Endothelial cell of umbilical vein (primary cell): ENCODE measurements around the gene JAM2. TPM values are rescaled to one million over a fixed set of nuclear protein-coding genes. Genes with fewer than 3 reads are reported as not detected.

Experiments used
- BruUV-seq: library from RNA; stranded (reverse); fragments of 400-500 nt; replicated peaks from 2 replicates; lab custom pipeline; 2021; lab: Mats Ljungman, UMichigan
- CTCF ChIA-PET: fragments of 300-600, 350-600 bp; sonication (Branson Sonifier 250); formaldehyde crosslinking; loops from one replicate; lab custom pipeline; 2021; ENCODE audit warnings: antibody characterized with exemption, inconsistent platforms; lab: Charles Lee
- POLR2A ChIA-PET: fragments of 300-600, 350-600 bp; sonication (Branson Sonifier 250); formaldehyde crosslinking; loops from one replicate; lab custom pipeline; 2021; ENCODE audit warnings: antibody characterized with exemption, inconsistent platforms; lab: Charles Lee
- DNase-seq: peaks from one replicate; pipeline ENCODE4 v3.0.0-alpha.2; 2011; ENCODE audit warnings: low read depth, low spot score
- FAIRE-seq: peaks from 2 replicates; lab custom pipeline; 2011; peaks lifted over from hg19 to GRCh38; lab: Jason Lieb, UNC
- H2AFZ ChIP-seq: 2 replicates; pipeline ENCODE4 v1.6.0; 2012; ENCODE audit warnings: low read depth, low read length, control low read depth, inconsistent platforms
- H3K27ac ChIP-seq: 2 replicates; pipeline ENCODE4 v1.5.1; 2011; ENCODE audit warnings: low read depth, mild to moderate bottlenecking, control low read depth, low read length, moderate library complexity; ENCODE audit not compliant: insufficient read depth
- H3K27me3 ChIP-seq, 2 experiments: 2 replicates each; pipeline versions ENCODE4 v1.6.0 to v1.6.1; 2011; ENCODE audit warnings: low read length in 2 of 2, mixed read lengths in 1 of 2; ENCODE audit not compliant: control insufficient read depth in 2 of 2, insufficient read depth in 2 of 2
- H3K36me3 ChIP-seq, 2 experiments: 2 replicates in 1 of 2; 3 replicates in 1 of 2; pipeline ENCODE4 v1.5.1; 2011; ENCODE audit warnings: low read length in 2 of 2, mild to moderate bottlenecking in 1 of 2, moderate library complexity in 1 of 2; ENCODE audit not compliant: control insufficient read depth in 2 of 2, insufficient read depth in 2 of 2; ENCODE audit errors: extremely low read depth in 1 of 2
- H3K4me1 ChIP-seq: 3 replicates; pipeline ENCODE4 v1.5.1; 2011; ENCODE audit warnings: mild to moderate bottlenecking, low read length; ENCODE audit not compliant: control insufficient read depth, insufficient read depth; ENCODE audit errors: extremely low read depth
- H3K4me2 ChIP-seq: 2 replicates; pipeline ENCODE4 v1.6.1; 2011; ENCODE audit warnings: low read length, control low read depth, mixed read lengths; ENCODE audit not compliant: insufficient read depth
- H3K4me3 ChIP-seq, 3 experiments: fragments of 200-600 bp in 1 of 3; sonication (generic), shearing (Covaris generic) in 1 of 3; replicated peaks in 1 of 3; 2 replicates each; pipeline ENCODE4 v1.5.1; 2011 to 2016; ENCODE audit warnings: control low read depth in 3 of 3, low read length in 3 of 3, mild to moderate bottlenecking in 2 of 3, inconsistent platforms in 1 of 3, low read depth in 1 of 3, moderate library complexity in 1 of 3; ENCODE audit not compliant: insufficient read depth in 1 of 3
- H3K79me2 ChIP-seq: 2 replicates; pipeline ENCODE4 v1.6.0; 2012; ENCODE audit warnings: low read length, inconsistent platforms; ENCODE audit not compliant: control insufficient read depth, insufficient read depth
- H3K9ac ChIP-seq: replicated peaks from 2 replicates; pipeline ENCODE3; 2011; ENCODE audit warnings: low read length, control low read depth; ENCODE audit not compliant: insufficient read depth; ENCODE audit errors: extremely low read depth
- H3K9me1 ChIP-seq: replicated peaks from 3 replicates; pipeline ENCODE4 v1.6.0; 2011; ENCODE audit warnings: mild to moderate bottlenecking, low read length; ENCODE audit not compliant: control insufficient read depth, insufficient read depth; ENCODE audit errors: extremely low read depth
- H3K9me3 ChIP-seq: replicated peaks from 2 replicates; pipeline ENCODE4 v1.5.1; 2012; ENCODE audit warnings: low read length, inconsistent platforms; ENCODE audit not compliant: control insufficient read depth, insufficient read depth
- H4K20me1 ChIP-seq: replicated peaks from 2 replicates; pipeline ENCODE3; 2011; ENCODE audit warnings: mild to moderate bottlenecking, low read length; ENCODE audit not compliant: control insufficient read depth, insufficient read depth; ENCODE audit errors: extremely low read depth
- CTCF ChIP-seq, 2 donors: IDR thresholded peaks; 1 replicate in 1 of 2; 2 replicates in 1 of 2; pipeline ENCODE4 v1.5.1; 2011; ENCODE audit warnings: low read length in 2 of 2, mild to moderate bottlenecking in 2 of 2, moderate library complexity in 2 of 2, control low read depth in 1 of 2, inconsistent platforms in 1 of 2, low read depth in 1 of 2; ENCODE audit not compliant: insufficient read depth in 1 of 2; ENCODE audit errors: extremely low read depth in 1 of 2
- EZH2 ChIP-seq: IDR thresholded peaks from 2 replicates; pipeline ENCODE4 v1.6.1; 2012; ENCODE audit warnings: borderline replicate concordance, low read depth, mild to moderate bottlenecking, moderate library complexity, low read length, inconsistent platforms; ENCODE audit not compliant: severe bottlenecking
- FOS ChIP-seq: IDR thresholded peaks from 2 replicates; pipeline ENCODE4 v1.6.1; 2011; ENCODE audit warnings: mild to moderate bottlenecking, low read length, moderate library complexity, borderline replicate concordance; ENCODE audit not compliant: insufficient read depth
- GATA2 ChIP-seq: IDR thresholded peaks from 2 replicates; pipeline ENCODE4 v1.7.0; 2011; ENCODE audit warnings: low read depth, mild to moderate bottlenecking, moderate library complexity, mixed read lengths, low read length; ENCODE audit not compliant: insufficient read length, insufficient read depth
- JUN ChIP-seq: IDR thresholded peaks from 2 replicates; pipeline ENCODE4 v1.6.1; 2011; ENCODE audit warnings: borderline replicate concordance, low read depth; ENCODE audit not compliant: insufficient read length, insufficient read depth
- MAX ChIP-seq: IDR thresholded peaks from 2 replicates; pipeline ENCODE4 v1.6.1; 2011; ENCODE audit not compliant: insufficient read depth, insufficient read length
- MYC ChIP-seq: IDR thresholded peaks from one replicate; pipeline ENCODE4 v1.6.1; 2011; ENCODE audit warnings: mild to moderate bottlenecking, low read depth, low read length
- POLR2A ChIP-seq: IDR thresholded peaks from 2 replicates; pipeline ENCODE4 v1.6.1; 2012; ENCODE audit warnings: low read depth, mild to moderate bottlenecking, control low read depth, low read length
- POLR2AphosphoS5 ChIP-seq: IDR thresholded peaks from 2 replicates; pipeline ENCODE4 v1.6.1; 2012; ENCODE audit warnings: low read depth, mild to moderate bottlenecking, control low read depth, low read length, moderate library complexity; ENCODE audit not compliant: insufficient read depth
- dilution Hi-C: fragments of 300-500 bp; cut with MboI; formaldehyde crosslinking; loops from one replicate; pipeline ENCODE4 v1.15.0; 2019; ENCODE audit warnings: low sequenced_read_pairs; ENCODE audit not compliant: extremely low pct_ligation_motif_present
- intact Hi-C: fragments of 100-400 bp; cut with micrococcal nuclease; formaldehyde crosslinking; loops from one replicate; pipeline ENCODE4 v1.10.0; 2022
- polyA plus RNA-seq, 4 experiments: library from polyadenylated mRNA; depleted of rRNA in 3 of 4; stranded (reverse) in 3 of 4; unstranded in 1 of 4; fragments of >200 nt; gene quantifications; 2 replicates each; pipeline versions ENCODE4 v1.2.1 to v1.2.3, GENCODE V29; 2011 to 2012; ENCODE audit warnings: missing spikeins in 1 of 4
- total RNA-seq: library from RNA; stranded (reverse); gene quantifications from 2 replicates; pipeline ENCODE4 v1.2.3, GENCODE V29; 2021

Gene JAM2
- total and polyA plus RNA-seq, 2 donors (not counting 3 experiments of a cell fraction or from before 2014, with no cell fraction given) = 0.14 to 0.20 TPM

GRCh38 chr21:25757531-25757930 is 118.5 kb downstream of the JAM2 start:
- no TSS peak for BruUV-seq
- intact Hi-C loops (no loop called here), dilution Hi-C loops (no loop called here)
- H3K27me3 ChIP-seq = no peaks in the 10 kb centered on the region
- no peaks in the 10 kb centered on the region for H3K79me2 ChIP-seq
- H2AFZ ChIP-seq = no peak overlapping the region
- no peak overlapping the region for H3K9ac ChIP-seq
- peaks cover 7% of the 10 kb centered on the region in 2 experiments for H3K36me3 ChIP-seq
- no peak for TF ChIP-seq JUN
- TF ChIP-seq CTCF (IDR thresholded peaks at IDR 0.05; ENCODE audit: extremely low read depth in 1 of 2, insufficient read depth in 1 of 2, low read depth in 1 of 2, low read length in 2 of 2) = no peak
- no peak for TF ChIP-seq POLR2AphosphoS5
- no peak for TF ChIP-seq GATA2
- TF ChIP-seq MAX = no peak
- no peak for TF ChIP-seq EZH2
- no peak for TF ChIP-seq POLR2A
- no peak for TF ChIP-seq FOS
- TF ChIP-seq MYC = no peak
- POLR2A ChIA-PET = no interaction called here
- H3K9me3 ChIP-seq = no peaks in the 10 kb centered on the region
- H4K20me1 ChIP-seq = no peaks in the 10 kb centered on the region
- H3K4me1 ChIP-seq = peaks cover 10% of the 10 kb centered on the region
- CTCF ChIA-PET = interaction anchor here (0.6 to 2.2 kb wide), 8 partner anchors 9 to 591 kb away, joined by 3 to 7 read pairs (median 4); no protein-coding TSS in a partner anchor
- H3K4me2 ChIP-seq = peak overlapping the region; percentile 7
- DNase-seq = peak; percentile 37
- no peak for FAIRE-seq
- H3K27ac ChIP-seq = no peak overlapping the region
- no peaks in the 10 kb centered on the region for H3K9me1 ChIP-seq
- H3K4me3 ChIP-seq = no peak overlapping the region
